AML-193 (cell line): Measurements from ENCODE around the gene PARD3B.

Experiments
- DNase-seq, 2 experiments: peaks; one replicate each; lab custom pipeline; 2025; lab: John Stamatoyannopoulos, UW

The PARD3B gene

DNA sequence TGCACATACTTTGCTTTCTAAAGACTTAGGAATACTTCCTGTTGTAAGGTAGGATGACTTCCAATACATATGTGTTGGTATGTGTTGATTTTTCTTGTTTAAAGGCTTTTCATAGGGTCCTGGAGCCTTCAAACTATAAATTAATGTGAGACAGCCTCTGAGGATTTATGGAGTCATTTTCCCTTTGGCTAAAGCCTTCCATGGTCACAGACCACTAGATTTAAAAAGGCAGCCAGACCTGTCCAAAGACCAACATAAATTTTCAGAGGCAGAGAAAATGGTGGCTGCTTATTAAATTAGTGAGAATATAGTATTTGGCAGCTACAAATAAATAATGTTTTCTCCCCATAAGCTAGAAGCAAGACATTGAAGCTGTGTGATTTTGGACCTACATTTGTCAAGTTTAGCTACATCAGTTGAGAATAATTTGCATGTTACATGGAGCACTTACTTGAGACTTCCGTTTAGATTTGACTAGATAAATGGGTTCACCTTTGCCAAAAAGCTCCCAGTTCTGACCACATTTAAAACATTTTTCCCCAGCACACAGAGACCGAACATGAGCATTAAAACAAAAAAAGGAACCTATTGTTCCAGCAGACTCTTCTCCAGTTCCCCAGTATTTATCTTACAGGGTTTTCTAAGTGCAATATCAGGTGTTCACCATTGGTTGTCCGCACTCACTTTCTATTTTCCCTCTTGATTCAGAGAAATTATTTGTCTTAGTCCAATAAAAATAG is 402.9 kb downstream of the PARD3B start:
- DNase-seq = no peak

DNA sequence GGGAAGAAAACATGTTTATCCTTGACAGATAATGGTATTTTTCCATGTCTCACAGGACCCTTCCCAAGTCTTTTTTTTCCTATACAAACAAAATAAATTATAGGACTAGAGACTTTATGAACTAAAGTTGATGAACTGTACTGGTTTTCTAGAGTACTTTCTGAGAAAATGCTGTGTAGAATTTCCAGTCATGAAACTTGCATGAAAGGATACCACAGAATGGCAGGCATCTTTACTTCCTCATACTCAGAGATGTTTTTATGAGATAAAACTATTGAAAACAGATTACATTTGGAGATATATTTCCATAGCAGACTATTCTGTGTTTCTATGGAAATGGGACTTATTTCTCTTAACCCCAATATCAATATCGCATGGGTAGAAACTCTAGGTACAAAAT is 403.5 kb downstream of the PARD3B start:
- DNase-seq = no peak

- no peak for DNase-seq
Measured at GRCh38 chr2:204950695-204951346, 405.5 kb downstream of the PARD3B start.

GRCh38 chr2:204958371-204958770 is 413.1 kb downstream of the PARD3B start:
- DNase-seq = no peak

GRCh38 chr2:204964414-204964813 is 419.1 kb downstream of the PARD3B start:
- DNase-seq = no peak

GRCh38 chr2:204966245-204966644 is 421.0 kb downstream of the PARD3B start:
- no peak for DNase-seq

DNA sequence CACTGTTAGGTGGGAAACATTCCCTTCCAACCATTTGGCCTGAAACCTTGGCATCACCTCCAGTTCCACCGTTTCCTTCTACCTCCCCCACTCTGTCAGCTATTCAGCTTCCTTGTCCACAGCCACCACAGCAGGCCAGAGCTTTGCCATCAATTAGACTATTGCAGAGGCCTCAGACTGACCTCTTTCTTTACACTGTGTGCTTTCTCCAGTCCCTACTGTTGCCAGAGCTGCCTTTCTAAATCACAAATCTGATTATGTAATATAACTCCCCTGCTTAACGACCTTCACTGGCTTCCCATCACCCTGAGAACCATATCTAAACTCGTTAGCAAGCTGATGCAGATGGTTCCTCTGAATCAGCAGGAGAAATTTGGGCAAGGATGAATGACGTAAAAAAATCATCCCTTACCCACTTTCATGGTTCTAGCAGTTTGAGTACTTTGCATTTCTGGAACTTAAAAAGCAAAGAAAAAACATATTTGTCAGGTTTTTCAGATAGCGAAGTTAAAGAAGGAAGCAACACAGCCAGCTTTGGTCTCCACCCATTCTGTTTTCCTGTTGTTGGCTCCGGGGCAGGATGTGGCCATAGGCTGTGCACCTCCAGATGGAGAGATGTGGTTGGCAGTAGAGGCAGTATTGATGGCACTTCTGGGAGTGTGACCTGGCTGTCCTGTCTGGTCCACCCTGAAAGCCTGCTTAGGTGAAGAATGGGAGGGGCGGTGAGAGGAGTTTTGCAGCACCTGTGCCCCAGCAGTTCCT is 422.1 kb downstream of the PARD3B start:
- DNase-seq = no peak

GRCh38 chr2:204971206-204971907 is 426.1 kb downstream of the PARD3B start:
- no peak for DNase-seq

GRCh38 chr2:204972161-204972560 is 426.9 kb downstream of the PARD3B start:
- DNase-seq = no peak

DNA sequence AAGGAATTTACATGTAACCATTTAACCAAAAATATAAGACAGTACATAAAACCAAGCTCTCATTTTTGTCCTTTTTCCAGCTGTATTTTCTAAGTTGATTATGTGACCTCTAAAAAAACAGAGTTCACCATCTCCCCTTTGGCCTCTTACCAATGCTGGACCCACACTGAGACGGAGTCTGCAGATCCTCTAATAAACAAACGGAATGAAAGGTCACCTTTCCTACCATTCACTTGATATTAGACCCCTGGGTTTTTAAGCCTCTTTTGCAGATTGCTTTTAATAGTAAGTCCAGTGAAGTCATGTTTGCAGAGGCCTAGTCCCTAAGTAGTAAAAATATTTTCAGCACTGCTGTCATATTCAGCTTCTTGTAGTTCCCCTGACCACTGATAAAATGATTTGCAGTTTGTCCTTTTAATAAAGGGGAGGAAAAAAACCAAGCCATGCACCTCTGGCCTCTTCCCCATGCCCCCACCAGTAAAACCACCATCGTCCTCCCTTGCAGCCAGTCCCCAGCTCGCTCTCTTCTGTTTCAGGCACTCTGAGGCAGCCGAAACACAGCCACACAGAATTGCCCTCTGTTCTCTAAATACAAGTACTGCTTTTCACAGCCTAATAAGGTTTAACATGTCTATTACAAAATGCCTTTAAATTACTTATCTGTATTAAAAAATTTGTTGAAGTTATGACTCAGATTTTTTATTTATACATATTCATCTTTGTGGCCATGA is 427.5 kb downstream of the PARD3B start:
- DNase-seq = no peak

DNA sequence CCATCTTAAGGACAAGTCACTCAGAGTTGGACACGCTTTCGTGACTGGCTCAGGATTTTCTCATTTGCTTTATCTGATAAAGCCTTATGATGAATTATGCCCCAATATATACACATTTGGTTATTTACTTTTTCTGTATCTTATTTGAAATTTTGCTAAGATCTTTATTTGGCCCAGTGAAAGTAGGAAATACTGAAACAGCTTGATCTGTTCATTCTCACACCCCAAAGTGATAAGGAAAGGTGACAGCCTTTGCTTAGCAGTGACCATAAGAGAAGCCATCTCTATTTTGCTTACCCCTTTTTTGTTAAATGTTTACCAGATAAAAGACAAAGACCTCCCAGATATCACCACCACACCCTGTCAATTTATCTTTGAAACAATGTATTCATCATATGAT is 428.3 kb downstream of the PARD3B start:
- no peak for DNase-seq

DNA sequence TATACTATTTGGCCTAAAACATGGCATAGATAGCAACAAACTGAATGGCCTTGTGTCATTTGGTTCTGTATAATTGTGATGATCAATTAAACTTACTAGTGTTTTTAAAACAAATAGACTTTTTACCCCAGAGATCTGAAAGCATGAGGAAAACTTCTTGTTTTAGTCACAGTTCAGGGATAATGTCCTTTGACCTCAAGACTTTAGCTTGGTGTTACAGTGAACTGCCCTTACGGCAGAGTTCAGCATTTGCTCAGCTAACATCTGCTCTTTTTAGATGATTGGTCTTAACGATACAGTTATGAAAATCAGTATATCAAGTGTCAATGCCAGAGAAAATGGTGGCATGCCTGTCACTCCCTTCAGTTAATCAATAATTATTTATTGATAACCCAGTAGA is 429.2 kb downstream of the PARD3B start:
- DNase-seq = no peak

GRCh38 chr2:204977914-204978313 is 432.6 kb downstream of the PARD3B start:
- no peak for DNase-seq

GRCh38 chr2:204982303-204982702 is 437.0 kb downstream of the PARD3B start:
- DNase-seq = no peak

DNA sequence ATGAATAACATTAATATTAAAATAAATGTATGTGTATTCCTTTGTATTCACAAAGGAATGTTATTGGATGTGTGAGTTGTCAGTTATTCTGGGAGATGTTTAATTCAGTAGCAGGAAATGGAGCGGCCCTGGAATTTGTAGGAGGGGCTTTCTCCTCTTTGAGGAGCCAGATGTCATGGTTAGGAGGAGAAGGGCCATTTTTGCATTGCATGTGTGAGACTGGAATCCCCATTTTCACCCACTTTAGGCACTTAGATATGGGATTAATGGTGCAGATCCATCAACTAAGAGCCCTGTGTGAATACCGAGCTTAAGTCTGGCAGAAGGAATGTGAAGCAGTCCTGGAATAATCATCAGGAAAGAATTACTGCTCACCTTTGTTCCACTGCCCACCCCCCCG is 439.2 kb downstream of the PARD3B start:
- no peak for DNase-seq

DNA sequence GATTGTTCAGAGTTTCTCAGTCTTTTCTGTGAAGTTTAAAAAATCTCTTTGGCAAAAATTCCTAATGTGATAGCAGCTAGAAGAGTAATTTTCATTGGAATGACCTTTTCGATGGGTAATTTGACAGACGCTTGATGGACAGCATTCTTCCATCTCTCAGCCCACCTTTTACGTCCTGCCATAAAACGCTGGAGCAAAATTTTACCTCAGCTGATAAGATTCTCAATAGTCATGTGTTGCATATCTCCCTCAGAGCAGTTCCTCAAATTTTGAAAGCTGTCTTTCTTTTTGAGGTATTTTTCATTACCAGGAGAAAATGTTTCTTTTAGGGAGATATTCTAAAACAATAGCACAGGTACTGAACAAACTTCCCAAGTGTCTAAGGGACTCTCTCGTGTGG is 441.4 kb downstream of the PARD3B start:
- DNase-seq = no peak

- no peak for DNase-seq
Measured at GRCh38 chr2:204988836-204989235, 443.6 kb downstream of the PARD3B start.

GRCh38 chr2:204989877-204990276 is 444.6 kb downstream of the PARD3B start:
- DNase-seq = no peak

DNA sequence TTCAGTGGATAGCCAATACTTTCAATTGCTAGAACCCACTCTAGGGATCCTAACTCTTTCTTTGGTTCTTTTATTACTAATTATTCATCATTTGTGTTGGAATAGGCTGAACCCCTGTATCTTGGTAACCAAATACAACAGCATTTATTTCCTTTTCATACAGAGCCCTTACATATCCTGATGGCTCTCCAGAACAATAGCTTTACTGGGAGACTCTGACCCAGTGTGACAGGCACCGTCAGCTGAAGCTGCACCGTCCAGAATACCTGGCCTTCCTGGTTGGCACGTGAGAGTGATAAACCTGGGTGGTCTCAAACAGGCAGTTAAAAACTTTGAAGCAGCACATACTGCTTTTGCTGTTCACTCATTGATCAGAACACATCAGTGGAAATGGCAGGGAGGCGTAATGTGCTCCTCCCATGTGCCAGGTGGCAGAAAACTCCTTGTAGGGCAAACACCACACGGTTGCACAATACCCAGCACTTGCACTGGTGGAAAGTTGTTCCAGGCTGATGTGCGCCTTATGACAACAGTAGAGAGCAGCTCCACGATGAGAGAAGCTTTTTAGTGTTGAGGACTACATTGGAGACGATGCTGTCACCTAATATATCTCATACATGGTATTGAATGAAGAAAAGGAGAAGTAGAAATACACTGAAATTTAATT is 456.2 kb downstream of the PARD3B start:
- DNase-seq = no peak

- no peak for DNase-seq
Measured at GRCh38 chr2:205002390-205002789, 457.1 kb downstream of the PARD3B start.

GRCh38 chr2:205003288-205003687 is 458.0 kb downstream of the PARD3B start:
- DNase-seq = no peak
